Left lung (tissue), 10 donors: Measurements from ENCODE around the gene NINJ1. TPM values are rescaled to one million over a fixed set of nuclear protein-coding genes. Genes with fewer than 3 reads are reported as not detected.

ENCODE experiments used
- ATAC-seq: fragments of 200-7000 bp; cut with Tn5 transposase; one replicate; pipeline ENCODE4 v1.9.1; 2020; ENCODE audit warnings: moderate library complexity
- DNase-seq, 4 donors: peaks; one replicate each; pipeline ENCODE4 v3.0.0-alpha.2; 2013 to 2020
- H3K27ac ChIP-seq, 2 donors: fragments of 200-600 bp; sonication (generic) in 1 of 2; one replicate each; pipeline versions ENCODE4 v1.5.0 to v1.8.0; 2020 to 2021
- H3K27me3 ChIP-seq, 2 donors: fragments of 200-600 bp; sonication (generic) in 1 of 2; one replicate each; pipeline versions ENCODE4 v1.5.0 to v1.8.0; 2020 to 2021
- H3K36me3 ChIP-seq, 2 donors: fragments of 200-600 bp; sonication (generic) in 1 of 2; one replicate each; pipeline versions ENCODE4 v1.5.0 to v1.8.0; 2020 to 2021
- H3K4me1 ChIP-seq, 2 donors: fragments of 200-600 bp; one replicate each; pipeline ENCODE4 v1.8.0; 2021
- H3K4me3 ChIP-seq, 2 donors: fragments of 200-600 bp; sonication (generic) in 1 of 2; one replicate each; pipeline versions ENCODE4 v1.5.0 to v1.8.0; 2020 to 2021; ENCODE audit warnings: mild to moderate bottlenecking in 1 of 2
- H3K9me3 ChIP-seq, 2 donors: fragments of 200-600 bp; sonication (generic) in 1 of 2; one replicate each; pipeline versions ENCODE4 v1.5.0 to v1.8.0; 2020 to 2021
- CTCF ChIP-seq, 2 donors: fragments of 200-600 bp; sonication (generic) in 1 of 2; IDR thresholded peaks; one replicate each; pipeline versions ENCODE4 v1.5.0 to v1.8.0; 2021; ENCODE audit warnings: antibody characterized with exemption in 2 of 2
- intact Hi-C, 2 donors: fragments of 100-400 bp; cut with DNase I; formaldehyde crosslinking; loops; one replicate each; pipeline versions ENCODE4 v1.11.2 to v1.14.2; 2022
- polyA plus RNA-seq, 6 donors: library from polyadenylated mRNA; unstranded; fragments of 120-200 nt; gene quantifications; one replicate each; pipeline ENCODE4 v1.2.1, GENCODE V29; 2013; ENCODE audit not compliant: insufficient read length in 6 of 6
- total RNA-seq, 2 donors: library from RNA; stranded (reverse); fragmentation: NEBNext Ultra II Directional; extraction: Animal tissue kit (Norgen Biotek cat#: 25700); gene quantifications; one replicate each; pipeline ENCODE4 v1.2.1, GENCODE V29; 2021
- donor health status: DM: no; HTN: yes; CAD: no.
- donor health status: DM: no; HTN: no; CAD: no.

NINJ1 gene
- total and polyA plus RNA-seq, 8 donors, result 29.8 to 83.5 (median 37.8) TPM

DNA sequence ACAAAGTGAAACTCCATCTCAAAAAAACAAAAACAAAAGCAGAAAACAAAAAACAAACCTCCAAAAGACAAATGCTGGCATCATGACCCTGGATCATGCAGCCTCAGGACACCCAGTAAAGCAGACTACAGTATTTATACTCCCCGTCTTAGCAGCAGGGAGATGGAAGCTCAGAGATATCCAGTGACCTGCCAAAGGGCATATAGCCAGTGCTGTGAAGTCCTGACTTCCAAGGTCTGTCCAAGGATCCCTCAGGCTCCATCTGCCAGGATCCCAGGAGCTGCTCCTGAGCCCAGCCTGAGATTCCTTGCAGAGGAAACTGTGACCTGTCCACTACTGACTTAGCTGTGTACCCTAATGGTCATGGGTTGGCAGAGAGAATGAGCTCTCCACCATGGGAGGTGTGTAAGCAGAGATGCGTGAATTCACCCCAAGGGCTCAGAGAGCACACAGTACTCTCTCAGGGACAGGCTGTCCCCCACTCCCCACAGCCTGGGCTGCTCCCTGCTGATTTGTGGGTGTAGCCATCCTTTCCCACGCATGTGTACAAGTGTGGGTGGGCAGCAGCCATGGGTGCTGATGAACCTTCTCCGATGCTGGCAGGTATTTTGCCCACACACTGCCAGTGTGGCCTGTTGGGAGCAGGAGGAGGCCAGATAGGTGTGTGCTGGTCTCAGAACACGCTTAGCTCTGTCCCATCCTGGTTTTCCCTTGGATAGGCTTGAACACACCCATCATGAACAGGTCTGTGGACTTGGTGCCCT lies 47.8 kb upstream of the NINJ1 start:
- no peak for TF ChIP-seq CTCF (IDR thresholded peaks at IDR 0.05)
- Histone ChIP-seq H3K27me3 (peaks cover 21 to 75% of the 10 kb centered on the region in 2 donors), H3K36me3 (no peaks in the 10 kb centered on the region), H3K4me3 (no peak overlapping the region), H3K27ac (no peak overlapping the region), H3K9me3 (no peaks in the 10 kb centered on the region), H3K4me1 (peaks cover 3 to 18% of the 10 kb centered on the region in 2 donors)
- intact Hi-C loops, result no loop called here
- no peak for ATAC-seq
- no peak for DNase-seq

DNA sequence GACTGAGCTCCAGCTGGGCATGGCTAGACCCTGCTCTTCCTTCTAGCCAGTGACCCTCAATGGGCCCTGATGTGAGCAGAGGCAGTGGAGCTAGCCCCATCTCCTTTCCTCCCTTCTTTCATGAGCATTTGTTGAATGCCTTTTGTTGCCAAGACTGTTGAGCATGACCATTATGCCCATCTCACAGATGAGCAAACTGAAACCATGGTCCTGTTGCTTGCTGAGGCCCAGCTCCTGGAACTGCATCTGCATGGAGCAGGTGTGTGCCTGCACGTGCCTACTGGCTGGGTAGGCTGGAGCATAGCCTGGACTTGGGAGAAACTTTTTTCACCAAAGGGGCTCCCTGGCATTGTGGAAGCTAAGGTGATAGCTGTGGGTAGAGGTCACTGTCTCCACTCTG lies 46.9 kb upstream of the NINJ1 start:
- Histone ChIP-seq H3K27me3 (peaks cover 21 to 65% of the 10 kb centered on the region in 2 donors), H3K4me3 (no peak overlapping the region), H3K27ac (no peak overlapping the region), H3K9me3 (no peaks in the 10 kb centered on the region), H3K4me1 (peaks cover 3 to 18% of the 10 kb centered on the region in 2 donors), H3K36me3 (no peaks in the 10 kb centered on the region)
- intact Hi-C loops, result no loop called here
- no peak for TF ChIP-seq CTCF (IDR thresholded peaks at IDR 0.05)
- DNase-seq (no peak), ATAC-seq (no peak)

- Histone ChIP-seq H3K27me3 (peaks cover 12 to 47% of the 10 kb centered on the region in 2 donors), H3K4me3 (no peak overlapping the region), H3K27ac (no peak overlapping the region), H3K9me3 (no peaks in the 10 kb centered on the region), H3K4me1 (peaks cover 0 to 8% of the 10 kb centered on the region in 2 donors), H3K36me3 (no peaks in the 10 kb centered on the region)
- DNase-seq (no peak), ATAC-seq (no peak)
- TF ChIP-seq CTCF (IDR thresholded peaks at IDR 0.05), result no peak
- intact Hi-C loops, result no loop called here
Measured at GRCh38 chr9:93178851-93179786, 45.1 kb upstream of the NINJ1 start.

DNA sequence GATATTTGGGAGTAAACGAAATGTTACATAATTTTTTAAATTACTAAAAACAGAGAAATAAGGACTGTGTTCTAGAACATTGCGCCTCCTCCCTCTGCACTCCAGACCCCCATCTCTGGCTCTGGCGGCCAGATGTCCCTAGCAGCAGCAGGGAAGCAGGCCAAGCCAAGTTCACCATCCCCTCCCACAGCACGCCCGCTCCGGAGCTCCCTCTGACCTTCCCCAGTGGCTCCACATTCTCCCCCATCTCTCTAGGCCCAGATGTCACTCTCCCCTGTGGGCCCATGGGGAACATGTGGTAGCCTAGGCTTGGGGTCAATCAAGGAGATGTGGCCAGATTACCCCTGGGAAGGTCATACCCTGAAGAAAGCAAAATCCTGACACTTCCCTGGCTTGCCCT lies 43.6 kb upstream of the NINJ1 start:
- intact Hi-C loops, result no loop called here
- Histone ChIP-seq H3K9me3 (no peaks in the 10 kb centered on the region), H3K27me3 (peaks cover 0 to 33% of the 10 kb centered on the region in 2 donors), H3K4me1 (no peaks in the 10 kb centered on the region), H3K4me3 (no peak overlapping the region), H3K27ac (no peak overlapping the region), H3K36me3 (no peaks in the 10 kb centered on the region)
- no peak for TF ChIP-seq CTCF (IDR thresholded peaks at IDR 0.05)
- no peak for ATAC-seq
- no peak for DNase-seq

DNA sequence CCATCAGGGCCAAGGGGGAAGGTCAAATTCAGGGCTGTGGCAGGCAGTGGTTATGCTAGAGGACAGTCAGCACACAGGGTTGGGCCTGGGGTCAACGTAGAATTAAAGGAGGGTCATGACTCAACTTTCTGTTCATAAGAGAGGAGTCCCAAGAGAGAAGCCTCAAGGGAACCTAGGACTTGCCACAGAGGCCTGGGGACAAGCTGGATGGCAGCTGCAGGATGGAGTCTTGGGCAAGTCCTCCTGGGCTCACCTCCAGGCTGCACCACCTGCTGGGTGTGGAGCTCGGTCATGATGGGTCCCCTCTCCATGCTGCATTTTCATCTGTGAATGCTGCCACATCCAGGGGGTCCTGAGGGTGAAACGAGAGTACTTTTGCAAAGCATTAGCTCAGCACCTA lies 40.9 kb upstream of the NINJ1 start:
- peaks cover 0 to 9% of the 10 kb centered on the region in 2 donors for H3K27me3 ChIP-seq
- intact Hi-C loops, result no loop called here
- H3K4me3 ChIP-seq, result no peak overlapping the region
- H3K27ac ChIP-seq, result no peak overlapping the region
- H3K36me3 ChIP-seq, result no peaks in the 10 kb centered on the region
- H3K9me3 ChIP-seq, result no peaks in the 10 kb centered on the region
- ATAC-seq, result no peak
- TF ChIP-seq CTCF (IDR thresholded peaks at IDR 0.05), result no peak
- DNase-seq, result no peak
- H3K4me1 ChIP-seq, result no peaks in the 10 kb centered on the region
